Activated gamma-delta T cell treated with anti-CD3 and anti-CD28 coated beads, Interleukin-2, amount 50 U/mL, for 16 hours (primary cell): Measurements from ENCODE around the gene NISCH.

Source experiments
- DNase-seq: peaks from one replicate; pipeline ENCODE4 v3.0.0-alpha.2; 2020; ENCODE audit warnings: low read depth

Gene NISCH

GRCh38 chr3:52455283-52456168 lies at the start of gene NISCH:
Gene NISCH (plus strand): TSS chr3:52455604. CDS start chr3:52455642, 38 bp downstream.
- DNase-seq, result peak; percentile 94

- DNase-seq, result no peak
Observed at GRCh38 chr3:52406231-52406661, 49.2 kb upstream of the NISCH start.

- no peak for DNase-seq
Observed at GRCh38 chr3:52406791-52407510, 48.5 kb upstream of the NISCH start.

- no peak for DNase-seq
Observed at GRCh38 chr3:52407779-52408178, 47.6 kb upstream of the NISCH start.

- DNase-seq, result no peak
Observed at GRCh38 chr3:52408466-52408865, 46.9 kb upstream of the NISCH start.

DNA sequence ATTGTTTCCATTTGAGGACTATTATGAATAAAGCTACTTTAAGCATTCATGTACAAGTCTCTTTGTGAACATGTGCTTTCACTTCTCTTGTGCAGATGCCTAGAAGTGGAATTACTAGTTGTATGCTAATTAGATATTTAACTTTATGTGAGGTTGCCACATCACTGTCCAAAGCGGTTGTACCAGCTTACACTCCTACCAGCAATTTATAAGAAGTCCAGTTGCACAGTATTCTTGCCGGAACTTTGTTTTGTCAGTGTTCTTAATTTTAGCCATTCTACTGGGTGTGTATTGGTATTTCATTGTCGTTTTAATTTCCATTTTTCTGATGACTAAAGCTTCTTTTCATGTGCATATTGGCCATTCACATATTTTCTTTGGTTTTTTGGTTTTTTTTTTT lies 39.6 kb upstream of the NISCH start:
- no peak for DNase-seq

GRCh38 chr3:52420388-52420787 lies 35.0 kb upstream of the NISCH start:
- no peak for DNase-seq

DNA sequence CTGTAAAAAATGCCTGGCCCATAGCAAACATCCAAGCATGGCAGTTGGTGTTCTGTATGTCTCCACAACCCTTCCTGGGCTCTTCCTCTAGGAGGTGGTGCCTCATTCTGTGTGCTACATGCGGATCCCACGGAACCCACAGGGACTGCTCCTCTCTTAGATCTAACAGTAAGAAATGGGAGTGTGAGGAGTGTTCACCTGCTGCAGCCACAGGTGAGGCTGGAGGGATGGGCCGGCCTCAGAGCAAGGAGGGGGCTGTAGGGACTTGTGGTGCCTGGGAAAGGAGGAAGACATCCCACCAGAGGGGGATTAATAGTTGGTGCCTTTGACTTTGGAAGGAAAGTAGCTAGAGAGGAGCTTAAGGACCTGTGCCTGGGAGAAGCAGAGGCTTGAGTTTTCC lies 32.7 kb upstream of the NISCH start:
- no peak for DNase-seq

DNA sequence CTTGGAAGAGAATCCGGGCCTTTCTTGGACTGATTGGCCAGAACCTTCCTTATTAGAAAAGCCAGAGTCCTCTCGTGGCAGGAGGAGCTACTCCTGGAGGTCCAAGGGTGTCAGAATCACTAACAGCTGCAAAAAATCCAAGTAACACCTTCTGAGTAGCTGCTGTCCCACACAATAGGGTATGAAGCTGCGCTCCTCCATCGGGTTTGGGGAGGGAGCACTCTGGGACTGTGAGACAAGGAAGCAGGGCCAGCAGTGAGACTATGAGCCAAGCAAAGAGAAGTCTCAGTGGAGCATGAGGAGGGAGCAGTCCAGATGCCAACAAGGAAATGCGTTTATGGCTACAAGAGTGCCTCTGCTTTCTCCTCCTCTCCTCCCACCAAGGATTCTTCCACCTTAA lies 32.2 kb upstream of the NISCH start:
- no peak for DNase-seq

DNA sequence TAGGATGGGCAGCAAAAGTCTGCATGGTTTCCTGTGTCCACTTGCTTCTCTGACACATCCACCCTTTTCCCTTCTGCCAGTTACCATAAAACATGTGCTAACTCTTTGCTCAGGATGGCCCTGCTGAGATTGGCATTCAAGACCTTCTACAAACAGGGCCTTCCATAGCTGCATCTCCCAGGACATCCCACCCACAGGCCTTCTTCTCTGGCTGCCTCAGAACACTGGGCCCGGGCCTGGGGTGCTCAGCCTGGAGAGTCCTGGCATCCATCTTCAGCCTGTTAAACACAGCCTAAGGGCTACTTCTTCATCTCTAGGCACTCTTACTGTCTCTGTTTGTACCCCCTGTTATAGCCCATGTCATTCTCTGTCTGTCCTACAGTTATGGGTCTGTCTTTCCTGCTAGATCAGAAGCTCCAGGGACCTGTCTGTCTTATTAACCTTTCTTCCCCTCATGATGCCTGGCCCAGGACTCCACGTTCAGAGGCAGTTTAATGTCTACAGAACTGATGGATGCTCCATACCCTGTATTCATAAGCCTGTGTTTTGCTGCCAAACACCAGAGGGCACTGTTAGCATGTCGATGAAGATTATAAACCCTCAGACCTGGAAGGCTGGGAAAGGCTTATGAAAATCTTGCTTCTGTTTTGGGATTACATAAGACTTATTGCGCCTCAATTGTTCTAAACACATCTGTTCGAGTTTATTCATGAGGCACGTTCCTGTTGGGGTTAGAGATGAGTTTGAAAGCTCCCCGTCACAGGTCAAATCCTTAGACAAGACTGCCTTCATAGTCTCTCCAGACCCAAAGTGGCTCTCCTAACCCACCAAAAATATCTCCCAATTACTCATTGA lies 27.0 kb upstream of the NISCH start:
- DNase-seq, result no peak

GRCh38 chr3:52429031-52429430 lies 26.4 kb upstream of the NISCH start:
- DNase-seq, result no peak

DNA sequence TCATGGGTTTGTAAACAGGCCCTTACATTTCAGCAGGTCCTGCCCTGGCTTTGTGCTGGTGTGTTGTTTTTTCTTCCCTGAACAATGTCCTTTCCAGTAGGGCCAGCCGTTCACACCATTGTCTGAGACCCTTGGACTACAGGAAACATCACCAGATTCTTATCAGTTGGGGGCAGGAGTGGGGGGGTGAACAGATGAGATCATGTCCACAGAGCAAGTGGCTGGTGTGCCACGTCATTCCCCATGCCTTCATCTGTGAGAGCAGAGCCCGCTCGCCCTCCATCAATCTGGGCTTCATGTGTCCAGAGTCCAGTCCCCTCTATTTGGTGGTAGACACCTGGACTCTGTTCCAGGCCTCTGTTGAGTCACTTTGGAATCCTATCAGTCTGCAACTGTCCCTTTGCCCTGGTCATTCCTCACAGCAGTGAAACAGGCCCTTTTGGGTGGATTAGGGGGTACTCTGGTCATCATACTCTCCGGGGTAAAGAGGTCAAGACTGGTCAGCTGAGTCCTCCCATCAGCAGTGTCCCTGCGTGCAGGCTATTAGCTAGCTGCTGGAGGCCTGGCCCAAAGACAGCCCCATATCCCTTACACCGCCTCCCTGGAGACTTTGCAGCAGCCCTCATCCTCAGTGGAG lies 25.5 kb upstream of the NISCH start:
- no peak for DNase-seq

DNA sequence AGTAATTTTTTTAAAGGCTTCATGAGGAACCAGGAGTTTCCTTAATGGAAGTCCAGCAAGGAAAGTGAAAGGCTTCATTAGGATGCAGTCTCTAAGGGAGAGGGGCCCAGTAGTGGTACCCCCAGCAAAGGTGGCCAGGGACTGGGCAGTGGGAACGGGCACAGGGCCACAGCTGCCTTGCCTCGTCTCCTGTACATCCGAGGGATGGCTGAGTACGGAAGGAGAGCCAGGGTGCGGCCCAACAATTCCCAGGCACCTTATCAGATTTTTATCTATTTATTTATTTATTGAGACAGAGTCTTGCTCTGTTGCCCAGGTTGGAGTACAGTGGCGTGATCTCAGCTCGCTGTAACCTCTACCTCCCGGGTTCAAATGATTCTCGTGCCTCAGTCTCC lies 25.0 kb upstream of the NISCH start:
- no peak for DNase-seq

DNA sequence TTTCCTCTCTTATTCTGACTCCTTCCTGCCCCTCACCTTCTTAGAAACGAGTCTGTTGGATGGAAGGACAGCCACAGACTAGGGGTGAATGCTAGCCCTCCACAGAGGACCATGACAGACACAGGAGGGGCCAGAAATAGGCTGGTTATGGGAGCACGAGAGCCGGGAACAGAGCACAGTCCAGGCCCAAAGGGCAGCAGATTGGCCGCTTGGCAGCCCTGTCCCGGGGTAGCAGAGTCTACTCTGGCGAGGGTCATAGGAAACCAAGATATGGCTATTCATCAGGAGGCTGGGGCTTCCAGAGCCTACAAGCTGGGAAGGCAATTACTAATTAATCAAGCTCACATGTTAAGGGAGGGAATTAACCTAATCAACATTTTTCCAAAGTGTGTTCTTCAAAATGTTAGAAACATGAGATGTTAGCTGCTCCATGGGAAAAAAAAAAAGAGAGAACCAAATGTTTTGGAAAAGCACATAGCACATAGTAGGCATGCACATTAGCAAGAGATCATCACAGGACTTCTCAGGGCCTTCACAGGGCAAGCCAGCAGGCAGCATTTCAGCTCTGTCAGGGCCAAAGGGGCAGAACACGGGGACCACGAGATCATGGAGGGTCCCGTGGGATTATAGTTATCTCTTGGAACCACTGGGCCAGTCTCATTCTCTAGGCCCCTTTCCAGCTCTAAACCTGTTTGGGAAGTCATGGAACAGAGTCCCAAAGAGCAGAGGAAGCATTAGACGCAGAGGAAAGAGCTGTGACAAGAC lies 23.8 kb upstream of the NISCH start:
- no peak for DNase-seq

DNA sequence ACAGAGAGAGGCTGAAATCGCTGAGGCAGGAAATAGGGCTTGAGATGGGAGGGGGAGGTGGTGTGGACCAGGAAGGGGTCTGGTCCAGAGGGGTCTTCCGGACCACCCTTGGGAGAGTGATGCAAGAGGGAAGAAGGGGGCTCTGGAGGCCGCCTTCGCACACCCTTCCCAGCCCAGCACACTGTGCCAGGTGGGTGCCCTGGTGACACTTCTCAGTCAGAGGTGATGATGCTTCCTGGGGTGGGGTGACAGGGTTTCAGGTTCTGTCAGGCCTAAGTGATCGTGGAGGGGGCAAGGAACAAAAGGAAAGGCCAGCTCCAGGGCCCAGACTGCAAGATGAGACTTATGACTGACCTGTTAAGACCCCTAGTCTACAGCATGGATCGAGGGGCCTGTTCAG lies 23.2 kb upstream of the NISCH start:
- no peak for DNase-seq

GRCh38 chr3:52432691-52433141 lies 22.7 kb upstream of the NISCH start:
- no peak for DNase-seq

- no peak for DNase-seq
Observed at GRCh38 chr3:52433328-52433995, 21.9 kb upstream of the NISCH start.

DNA sequence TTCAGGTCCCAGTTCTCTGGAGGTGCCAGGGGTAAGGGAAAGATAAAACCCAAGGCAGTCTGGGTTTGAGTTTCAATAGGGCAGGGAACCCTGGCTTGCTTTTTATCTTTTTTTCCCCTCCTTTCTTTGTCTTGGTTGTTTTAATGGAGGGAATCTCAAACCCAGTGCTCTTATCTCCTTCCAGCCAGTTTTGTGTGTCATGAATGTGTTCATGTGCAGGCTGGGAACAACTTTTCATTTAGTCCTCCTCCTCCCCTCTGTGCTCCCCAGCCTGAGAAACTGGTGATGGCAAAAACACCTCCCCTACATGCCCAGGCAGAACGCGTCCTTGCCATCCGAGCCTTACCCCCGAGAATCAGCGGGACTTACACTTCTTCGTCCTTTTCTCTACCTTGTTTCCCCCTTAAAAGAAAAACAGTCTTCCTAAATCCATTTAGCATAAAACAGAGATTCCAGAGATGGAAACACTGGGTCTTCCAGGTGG lies 21.4 kb upstream of the NISCH start:
- no peak for DNase-seq

- no peak for DNase-seq
Observed at GRCh38 chr3:52434491-52435115, 20.8 kb upstream of the NISCH start.
